GM11168 (cell line): ENCODE data around the gene UNK.

ENCODE experiments used
- in situ Hi-C: fragments of 300-500 bp; cut with MboI; formaldehyde crosslinking; loops from one replicate; pipeline ENCODE4 v1.12.0; 2022; ENCODE audit warnings: low sequenced_read_pairs; ENCODE audit not compliant: unreplicated experiment

The UNK gene

GRCh38 chr17:75829747-75830146, 45.1 kb downstream of the UNK start:
- in situ Hi-C loops, result no loop called here

DNA sequence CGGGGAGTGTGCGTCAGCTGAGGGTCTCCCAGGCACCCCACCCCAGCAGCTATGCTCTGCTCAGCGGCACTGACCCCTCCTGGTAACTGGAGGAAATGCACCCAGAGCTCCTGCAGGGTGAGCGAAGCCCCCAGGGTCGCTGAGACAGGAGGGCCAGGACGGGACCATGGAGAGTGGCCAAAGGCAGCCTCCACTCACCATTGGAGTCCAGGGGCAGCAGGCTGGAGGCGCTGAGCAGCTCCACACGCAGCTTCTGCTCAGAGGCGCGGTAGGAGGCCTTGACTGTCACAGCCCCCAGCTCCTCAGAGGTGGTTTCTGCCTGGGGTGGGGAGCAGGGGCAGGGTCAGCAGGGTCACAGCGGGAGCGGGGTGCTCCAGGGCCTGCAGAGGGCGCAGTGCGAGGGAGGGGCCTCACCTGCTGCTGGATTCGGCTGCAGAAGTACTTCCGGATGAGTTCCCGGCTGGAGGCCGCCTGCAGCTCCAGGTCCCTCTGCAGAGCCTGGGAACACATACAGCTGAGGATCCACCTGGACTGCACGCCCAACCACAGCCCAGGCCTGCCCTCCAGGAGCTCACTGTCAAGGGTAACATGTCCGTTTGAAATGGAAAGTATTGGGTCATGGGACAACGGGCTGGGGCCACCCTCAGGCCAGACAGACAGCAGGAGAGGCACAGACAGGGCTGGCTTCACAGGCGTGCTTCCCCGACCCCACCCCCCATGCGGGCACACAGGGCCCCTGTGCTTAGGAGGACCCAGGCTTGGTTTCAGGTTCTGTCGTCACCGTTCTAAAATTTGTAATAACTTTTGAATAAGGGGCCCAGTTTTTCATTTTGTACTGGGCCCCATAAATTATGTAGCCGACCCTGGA, 45.8 kb downstream of the UNK start:
- in situ Hi-C loops, result no loop called here

- in situ Hi-C loops, result no loop called here
Observed at GRCh38 chr17:75831032-75831571, 46.5 kb downstream of the UNK start.

DNA sequence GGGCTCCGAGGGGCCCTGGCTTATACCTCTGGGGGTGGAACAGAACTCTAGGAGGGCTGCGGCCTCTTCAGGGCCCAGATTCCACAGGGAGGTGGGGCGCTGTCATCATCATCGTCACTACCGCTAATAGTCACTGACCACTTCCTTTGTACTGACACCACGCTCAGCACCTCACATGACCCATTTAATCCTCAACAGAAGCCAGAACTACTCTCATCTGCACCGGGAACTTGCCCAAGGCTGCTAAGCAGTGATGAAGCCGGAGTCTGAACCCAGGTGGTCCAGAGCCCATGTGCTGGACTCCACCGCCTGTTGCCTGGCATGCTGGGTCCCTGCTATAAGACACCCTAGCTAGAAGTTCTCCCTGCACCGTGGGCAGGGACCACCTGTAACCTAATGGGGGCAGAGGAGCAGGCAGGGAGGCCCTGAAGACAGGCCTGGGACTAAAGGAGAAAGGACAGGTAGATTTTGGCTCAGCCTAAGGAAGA, 47.6 kb downstream of the UNK start:
- in situ Hi-C loops, result no loop called here

DNA sequence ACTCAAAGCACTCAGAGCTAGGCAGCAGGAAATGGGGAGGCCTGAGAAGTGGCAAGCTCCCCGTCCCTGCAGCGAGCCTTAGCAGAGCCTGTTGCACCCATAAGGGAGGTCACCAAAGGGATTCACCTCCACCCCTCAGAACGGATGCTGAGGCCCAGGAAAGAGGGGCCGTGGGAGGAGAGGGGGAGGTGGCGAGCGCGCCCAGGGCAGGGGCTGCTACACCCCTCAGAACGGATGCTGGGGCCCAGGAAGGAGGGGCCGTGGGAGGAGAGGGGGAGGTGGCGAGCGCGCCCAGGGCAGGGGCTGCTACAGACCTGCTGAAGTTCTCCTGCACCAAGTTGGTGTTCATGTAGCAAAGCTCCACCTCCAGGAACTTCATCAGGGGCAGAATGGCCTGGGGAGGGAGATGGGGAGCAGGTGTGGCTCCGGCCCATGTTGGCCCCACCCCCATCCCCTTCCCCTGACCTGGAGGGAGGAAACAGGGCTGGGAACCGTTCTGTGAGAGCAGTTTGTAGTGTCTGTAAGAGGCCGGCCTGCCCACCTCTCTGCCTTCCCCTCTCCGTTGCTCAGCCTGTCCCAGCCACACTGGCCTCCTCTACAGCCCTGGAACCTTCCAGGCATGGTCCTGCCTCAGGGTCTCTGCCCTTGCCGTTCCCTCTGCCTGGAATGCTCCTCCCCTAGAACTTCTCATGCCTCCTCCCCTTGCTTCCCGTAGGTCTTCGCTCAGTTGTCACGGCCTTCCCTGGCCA, 48.2 kb downstream of the UNK start:
- in situ Hi-C loops, result no loop called here

- in situ Hi-C loops, result no loop called here
Observed at GRCh38 chr17:75834279-75834920, 49.8 kb downstream of the UNK start.

DNA sequence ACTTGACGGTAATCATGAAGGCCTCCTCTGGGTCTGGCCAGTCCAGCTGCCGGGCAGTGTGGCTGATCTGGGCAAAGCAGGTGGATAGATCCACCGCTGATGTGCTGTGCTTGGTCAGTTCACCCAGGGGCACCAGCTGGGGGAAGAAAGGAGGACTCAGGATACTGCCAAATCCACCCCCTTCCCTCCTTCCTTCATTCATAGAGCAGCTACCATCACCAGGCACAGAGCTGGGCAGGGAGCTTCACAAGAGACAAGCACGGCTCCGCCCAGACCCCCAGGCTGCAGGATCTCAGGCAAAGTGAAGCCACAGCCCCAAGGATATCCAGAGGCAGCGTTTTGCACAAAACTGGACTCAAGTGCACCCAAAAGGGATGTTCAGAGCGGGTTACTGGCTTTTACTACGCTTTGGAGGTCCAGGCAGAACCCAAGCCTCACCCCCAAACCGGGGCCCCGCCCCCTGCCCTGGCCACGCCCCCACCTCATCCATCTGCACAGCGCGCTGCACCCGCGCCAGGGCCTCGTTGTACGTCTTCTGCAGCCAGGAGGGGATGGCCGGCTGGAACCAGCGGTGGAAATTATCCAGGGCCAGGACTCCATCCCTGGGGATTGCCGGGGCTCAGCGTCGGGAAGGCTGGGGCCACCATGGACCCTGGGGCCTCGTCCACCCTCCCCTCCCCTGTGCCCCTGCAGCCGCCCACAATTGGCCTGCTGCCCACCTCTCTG, 50.5 kb downstream of the UNK start:
- in situ Hi-C loops, result no loop called here

DNA sequence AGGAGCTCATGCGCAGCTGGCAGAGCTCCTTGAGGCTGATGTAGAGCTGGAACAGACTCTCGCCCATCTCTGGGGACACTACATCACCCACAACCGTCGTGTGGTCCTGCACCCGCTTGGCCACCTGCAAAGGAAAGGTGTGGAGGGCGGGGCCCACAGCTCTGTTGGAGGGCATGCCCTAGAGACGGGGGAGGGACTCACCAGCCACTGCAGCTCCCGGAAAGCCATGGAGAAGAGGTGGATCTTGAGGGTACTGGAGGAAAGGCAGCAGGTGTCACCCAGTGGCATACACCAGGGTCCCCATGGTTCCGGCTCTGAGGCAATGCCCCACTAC, 51.0 kb downstream of the UNK start:
- in situ Hi-C loops, result no loop called here

DNA sequence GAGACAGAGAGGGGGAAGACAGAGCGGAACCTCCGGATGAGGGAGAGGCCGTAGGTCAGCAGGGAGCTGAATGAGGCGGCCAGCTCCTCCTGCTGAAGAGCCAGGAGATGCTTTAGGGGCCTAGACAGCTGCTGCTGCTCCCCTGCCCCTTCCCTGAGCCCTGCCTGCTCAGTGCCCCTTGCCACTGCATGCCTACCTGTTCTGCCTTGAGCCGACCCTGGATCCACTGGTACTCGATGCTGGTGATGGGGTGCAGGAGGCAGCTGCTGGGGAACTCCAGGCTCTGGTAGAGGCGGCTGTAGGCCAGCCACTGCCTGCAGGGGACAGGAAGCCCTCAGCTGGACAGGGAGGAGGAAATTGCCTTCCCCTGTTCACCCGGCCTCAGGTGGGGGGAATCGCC, 52.0 kb downstream of the UNK start:
- in situ Hi-C loops, result no loop called here

DNA sequence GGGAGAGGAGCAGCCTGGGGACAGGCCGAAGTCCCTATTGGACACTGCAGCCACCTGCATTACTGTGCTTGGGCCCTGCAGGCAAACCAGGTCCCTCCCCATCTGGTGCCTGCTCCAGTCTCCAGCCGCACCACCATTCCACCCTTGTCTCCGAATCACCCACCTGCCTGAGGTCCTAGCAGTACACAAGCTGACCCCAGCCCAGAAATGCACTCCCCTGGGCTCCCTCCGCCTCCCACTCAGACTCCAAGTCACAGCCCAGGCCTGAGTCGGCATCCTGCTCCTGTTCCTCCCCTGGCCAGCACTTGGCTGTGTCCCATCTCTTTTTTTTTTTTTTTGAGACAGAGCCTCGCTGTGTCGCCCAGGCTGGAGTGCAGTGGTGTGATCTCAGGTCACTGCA, 53.3 kb downstream of the UNK start:
- in situ Hi-C loops, result no loop called here

GRCh38 chr17:75838410-75838809, 53.8 kb downstream of the UNK start:
- in situ Hi-C loops, result no loop called here

GRCh38 chr17:75839942-75840798, 55.6 kb downstream of the UNK start:
- in situ Hi-C loops, result no loop called here

DNA sequence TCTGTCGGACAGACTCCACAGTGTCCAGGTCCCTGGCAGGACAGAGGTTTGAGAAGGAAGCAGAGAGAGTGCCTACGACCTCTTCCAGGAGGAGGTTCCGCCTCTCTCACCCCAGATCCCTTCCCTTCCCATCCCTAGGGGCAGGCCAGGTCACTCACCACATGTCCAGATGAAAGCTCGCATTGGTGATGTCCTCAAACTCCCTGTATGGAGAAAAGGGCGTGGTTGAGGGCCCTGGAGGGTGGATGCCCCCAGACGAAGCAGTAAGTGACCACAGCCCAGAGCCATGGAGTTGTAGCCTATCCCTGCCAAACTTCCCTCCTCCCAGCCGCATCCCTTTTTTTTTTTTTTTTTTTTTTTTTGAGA, 56.2 kb downstream of the UNK start:
- in situ Hi-C loops, result no loop called here

DNA sequence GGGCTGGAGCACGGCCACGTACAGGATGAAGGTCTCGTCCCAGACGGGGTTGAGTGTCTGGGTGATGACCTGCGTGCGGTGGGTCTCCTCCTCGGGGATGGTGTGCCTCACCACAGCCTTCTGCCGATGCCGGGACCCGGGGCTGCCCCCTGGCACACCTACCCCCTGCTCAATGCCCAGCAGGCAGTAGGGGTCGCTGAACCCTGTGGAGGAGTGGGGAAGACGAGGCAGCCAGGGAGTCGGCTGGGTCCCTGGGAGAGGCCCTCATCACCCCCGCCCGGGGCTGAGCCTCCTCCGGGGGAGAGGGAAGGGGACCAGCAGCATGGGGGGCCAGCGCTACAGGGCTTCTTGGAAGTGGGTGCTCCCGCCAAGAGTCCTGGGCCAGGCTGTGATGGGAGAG, 57.8 kb downstream of the UNK start:
- in situ Hi-C loops, result no loop called here

DNA sequence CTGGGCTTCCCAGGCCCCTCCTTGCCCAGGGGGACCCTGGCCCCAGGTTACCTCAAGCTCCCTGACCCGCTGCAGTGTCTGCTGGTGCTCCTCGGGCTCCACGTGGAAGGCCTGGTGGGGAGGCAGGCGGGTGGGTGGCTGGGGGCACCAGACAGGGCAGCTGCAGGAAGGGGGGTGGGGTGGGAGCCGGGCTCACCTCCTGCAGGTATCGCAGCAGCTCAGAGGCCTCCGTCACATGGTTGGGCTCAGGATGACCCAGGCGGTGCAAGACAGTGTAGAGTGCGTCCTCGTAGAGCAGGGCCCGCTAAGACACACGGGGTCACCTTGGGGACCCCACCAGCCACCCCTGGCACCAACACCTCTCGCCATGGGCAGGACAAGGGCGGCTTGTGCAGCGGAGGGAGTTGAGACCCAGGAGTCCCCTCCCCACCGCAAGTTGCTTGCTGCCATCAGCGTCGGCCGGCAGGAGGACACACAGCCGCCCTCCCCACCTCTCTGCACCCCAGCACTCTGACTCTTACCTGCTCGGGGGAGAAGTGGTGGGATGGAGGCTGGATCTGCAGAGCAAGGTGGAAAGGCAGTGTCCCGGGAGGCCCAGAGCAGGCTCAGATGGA, 58.5 kb downstream of the UNK start:
- in situ Hi-C loops, result no loop called here

DNA sequence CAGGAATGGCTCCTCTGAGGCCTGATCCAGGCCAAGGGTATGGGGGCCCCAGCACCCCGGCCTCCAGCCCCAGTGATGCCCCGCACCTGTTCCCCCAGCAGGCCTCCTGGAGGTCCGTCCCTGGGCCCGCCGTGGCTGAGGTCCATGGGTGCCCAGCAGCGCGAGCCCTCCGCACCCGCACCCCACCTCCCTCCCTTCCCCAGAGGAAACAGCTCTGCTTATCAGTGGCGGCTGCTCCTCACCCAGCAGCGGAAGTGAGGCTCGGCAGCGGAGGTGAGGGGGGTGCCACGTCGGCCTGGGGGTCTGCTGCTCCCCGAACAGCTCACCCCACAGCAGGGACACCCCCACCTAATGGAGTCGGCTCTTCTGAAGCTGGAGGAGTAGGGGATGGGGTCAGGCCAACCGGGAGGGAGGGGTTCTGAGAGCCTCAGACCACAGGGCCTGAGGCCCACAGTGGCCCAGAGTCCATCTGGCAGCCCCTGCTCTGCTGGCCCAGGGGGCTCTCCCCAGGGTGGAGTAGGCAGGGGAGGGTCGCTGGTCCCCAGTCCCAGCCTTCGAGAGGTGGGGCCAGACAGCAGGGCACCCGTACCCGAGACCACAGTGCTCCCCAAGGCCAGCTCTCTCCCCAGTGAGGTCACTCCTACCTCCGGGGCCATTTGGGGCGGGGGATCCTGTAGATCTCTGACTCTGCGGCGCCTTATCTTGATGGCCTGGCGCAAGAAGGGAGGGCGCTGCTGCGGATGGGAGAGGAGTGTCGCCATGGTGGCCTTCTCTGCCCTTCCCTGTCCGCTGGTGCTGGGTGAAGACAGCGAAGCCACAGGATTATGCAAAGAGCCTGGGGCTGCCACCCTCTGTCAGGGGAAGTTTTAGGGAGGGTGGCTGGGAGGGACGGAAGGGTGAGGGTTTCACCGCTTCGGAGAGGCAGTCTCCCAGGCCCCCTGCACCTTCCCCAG, 59.2 kb downstream of the UNK start, which contains the start of gene UNC13D:
Gene UNC13D, minus strand, starts transcription at position 828 of the 953 bp plus-strand sequence. Its CDS starts 67 bp downstream, at position 761.
- in situ Hi-C loops, result no loop called here

- in situ Hi-C loops, result no loop called here
Observed at GRCh38 chr17:75844530-75845057, 60.0 kb downstream of the UNK start.
